SKM-1 (cell line): Measurements from ENCODE around the gene RTCB.
A peak's percentile ranks its signal among the peaks of the same experiment; 100 is the strongest.

ENCODE experiments used
- DNase-seq: peaks from one replicate; lab custom pipeline; 2025; ENCODE audit not compliant: unreplicated experiment; lab: John Stamatoyannopoulos, UW

Gene RTCB

DNA sequence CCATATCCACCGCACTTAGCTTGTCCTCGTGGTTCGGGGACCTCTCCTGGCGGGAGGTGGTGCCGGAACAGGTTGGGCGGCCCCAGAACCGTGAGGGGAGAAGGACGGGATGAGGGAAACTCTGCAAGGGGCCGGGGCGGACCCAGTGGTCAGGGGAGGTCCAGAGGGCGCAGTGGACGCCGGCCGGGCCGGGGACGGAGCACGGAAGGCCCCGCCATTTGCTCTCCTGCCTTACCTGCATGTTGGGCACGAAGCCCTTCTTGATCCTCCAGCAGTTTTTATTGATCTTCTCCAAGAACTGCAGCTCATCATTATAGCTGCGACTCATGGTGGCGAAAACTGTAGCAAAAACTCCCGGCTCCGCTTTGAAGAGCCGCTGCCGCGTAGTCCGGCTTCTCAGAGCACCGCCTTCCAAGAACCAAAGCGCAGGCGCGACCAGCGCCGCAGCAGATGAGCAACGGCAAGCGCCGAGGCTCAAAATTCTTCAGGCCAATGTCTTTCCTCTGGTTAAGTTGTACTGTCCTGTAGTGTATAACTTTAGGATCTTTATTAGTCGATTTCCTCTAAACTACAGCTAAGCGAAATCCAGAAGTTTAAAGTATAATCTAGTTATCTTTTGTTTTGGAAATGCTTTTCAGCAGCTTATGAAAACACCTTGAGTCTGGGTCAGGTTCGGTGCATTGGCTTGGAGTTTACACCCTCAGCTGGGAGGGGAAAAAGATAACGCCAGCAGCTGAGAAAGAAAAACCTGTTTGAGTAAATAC, at the start of gene RTCB:
TSS of gene RTCB (minus strand) at position 419 of the 764 bp plus-strand sequence. CDS start at position 328, 91 bp downstream.
- peak; percentile 69 for DNase-seq

DNA sequence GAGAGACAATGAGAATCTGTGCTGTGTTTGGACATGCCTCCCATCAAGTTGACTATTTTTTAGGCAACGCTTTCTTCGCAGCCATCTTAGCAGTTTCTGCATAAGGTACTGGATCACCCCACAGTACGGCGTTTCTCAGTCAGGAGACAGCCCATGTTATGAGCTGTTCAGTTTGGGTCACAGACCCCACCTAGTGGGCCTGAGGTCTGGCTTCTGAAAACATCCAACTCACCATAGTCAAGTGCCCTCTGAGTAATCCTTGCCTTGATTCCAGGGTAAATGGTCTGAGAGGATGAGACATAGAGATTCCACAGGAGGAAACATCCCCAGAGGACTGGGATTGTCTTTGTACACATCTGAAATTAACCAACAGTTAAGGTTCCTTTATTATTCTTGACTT, 45.0 kb upstream of the RTCB start:
- no peak for DNase-seq

DNA sequence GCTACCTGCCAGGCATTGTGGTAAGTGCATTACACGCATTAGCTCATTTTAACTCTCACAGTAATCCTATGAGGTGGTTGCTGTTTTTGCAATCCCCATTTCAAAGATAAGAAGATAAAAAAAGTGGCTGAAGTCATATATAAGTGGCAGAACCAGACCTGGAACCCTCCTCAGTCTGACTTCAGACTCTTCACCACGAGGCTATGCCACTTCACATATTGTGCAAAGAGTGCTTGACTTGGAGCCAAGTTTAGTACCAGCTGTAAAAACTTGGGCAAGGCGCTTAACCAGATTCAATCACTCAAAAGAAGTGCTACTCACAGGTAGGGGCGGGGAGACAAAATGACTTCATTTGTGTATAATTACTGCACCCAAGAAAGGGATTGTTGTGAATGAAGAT, 36.9 kb upstream of the RTCB start:
- no peak for DNase-seq

DNA sequence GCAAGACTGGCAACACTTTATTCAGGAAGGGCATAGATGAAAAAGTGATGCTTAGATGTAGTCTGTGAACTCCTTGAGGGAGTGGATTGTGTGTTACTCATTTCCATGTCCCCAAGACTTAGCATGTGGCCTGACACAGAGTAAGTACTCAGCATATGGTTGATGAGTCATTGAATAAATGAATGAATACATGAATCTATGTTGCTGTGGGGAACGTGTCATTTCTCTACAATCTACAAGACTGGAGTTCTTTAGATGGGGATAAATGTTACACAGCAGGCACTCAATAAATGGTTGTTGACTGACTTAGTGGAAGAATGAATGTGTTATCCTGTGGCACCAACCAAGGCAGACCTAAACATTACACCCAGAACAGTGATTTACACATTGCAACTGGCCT, 34.3 kb upstream of the RTCB start:
- no peak for DNase-seq

DNA sequence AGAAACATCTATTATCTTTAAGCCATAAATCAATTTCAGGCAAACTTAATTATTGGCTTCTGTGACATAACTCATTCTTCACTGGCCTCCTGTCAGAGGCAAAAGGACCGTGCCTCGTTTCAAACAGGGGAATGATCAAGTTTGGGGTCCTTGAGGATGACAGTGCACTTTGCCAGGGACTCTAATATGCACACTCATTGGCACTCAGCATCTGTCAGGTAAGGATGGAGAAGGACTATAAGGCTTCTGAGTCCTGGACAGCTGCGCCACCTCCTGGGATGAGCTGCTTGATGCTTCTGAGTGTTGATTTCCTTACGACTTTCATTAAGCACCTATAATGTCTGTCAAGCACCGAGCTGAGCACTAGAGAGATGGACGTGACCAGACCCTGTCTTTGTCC, 32.0 kb upstream of the RTCB start:
- DNase-seq: no peak

DNA sequence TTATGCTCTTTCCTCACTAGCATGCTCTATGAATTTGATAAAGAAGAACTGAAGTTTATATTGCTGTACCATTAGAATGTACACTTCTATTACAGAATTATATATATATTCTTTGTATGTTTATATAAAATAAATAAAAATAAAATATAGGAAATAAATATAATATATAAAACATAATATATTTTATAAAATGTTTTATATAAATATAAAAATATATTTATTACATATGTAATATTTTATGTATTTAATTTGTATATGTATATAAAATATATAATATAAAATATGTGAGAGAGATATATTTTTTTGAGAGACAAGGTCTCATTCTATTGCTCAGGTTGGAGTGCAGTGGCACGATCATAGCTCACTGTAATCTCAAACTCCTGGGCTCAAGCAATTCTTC, 18.3 kb upstream of the RTCB start:
- no peak for DNase-seq

DNA sequence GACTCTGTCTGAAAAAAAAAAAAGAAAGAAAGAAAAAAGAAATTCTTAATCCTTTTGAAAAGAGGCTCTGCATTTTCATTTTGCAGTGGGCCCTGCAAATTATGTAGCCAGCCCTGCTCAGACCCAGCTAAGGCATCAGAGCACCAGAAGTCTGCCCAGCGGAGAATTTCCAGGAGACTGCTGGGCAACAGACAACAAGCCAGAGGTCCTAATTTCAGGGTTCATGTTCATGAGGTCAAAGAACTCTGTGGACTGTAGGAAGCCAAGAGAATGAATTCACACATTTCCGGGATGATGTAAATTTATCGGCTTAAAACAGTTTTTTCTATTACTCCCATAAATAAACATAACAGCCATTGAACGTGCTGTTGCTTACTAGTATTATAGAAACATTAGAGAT, 14.8 kb upstream of the RTCB start:
- no peak for DNase-seq

DNA sequence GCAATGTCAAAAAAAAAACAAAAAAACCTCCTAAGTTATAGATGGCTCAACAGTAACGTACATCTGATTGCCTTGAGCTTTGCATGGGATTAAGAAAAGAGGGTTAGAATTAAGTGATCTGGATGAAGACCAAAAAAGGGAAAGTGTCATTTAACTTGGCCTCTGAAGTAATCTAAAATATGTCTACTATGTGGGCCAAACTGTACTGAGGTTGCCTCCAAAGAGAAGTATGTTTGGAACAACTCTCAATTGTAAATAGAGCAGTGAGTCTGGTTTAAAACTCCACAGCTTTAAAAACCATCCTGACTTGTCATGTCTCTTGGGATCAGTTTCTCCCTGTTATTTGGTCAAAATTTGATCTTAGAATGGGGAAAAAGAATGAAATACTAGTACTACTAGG, 11.6 kb upstream of the RTCB start:
- no peak for DNase-seq

DNA sequence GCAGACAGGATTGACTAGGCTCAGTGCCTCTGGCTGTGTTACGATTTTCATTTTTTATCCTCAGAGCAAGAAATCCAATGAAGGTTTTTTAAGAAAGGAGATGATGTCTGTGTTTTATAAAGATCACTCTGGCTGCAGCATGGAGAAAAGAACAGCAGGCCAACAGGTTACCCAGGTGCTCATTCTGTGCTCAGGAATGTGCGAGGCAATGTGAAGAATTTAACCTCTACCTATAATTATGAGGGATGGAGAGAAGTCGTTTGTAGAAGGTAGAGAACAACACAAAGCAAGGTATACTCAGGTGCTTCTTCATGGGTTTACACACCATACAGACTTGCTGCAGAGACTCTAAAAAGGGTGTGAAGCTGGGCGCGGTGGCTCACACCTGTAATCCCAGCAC, 10.0 kb upstream of the RTCB start:
- DNase-seq: no peak

DNA sequence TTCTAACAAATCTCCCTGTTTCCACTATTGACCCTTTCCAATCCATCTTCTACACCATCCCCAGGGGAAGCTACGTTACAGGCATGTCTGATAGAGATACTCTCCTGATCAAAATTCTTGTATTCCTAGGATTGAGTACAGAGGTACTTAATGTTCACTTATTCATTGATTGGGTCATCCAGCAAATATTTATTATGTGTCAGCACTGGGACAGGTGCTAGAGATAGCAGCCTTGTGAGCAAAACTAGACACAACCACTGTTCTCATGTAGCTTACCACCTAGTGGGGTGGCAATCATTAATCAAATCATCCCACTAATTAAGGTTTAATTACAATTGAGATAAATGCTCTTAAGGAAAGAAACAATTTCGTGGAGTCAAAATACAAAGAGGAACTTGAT, 9.4 kb upstream of the RTCB start:
- no peak for DNase-seq

DNA sequence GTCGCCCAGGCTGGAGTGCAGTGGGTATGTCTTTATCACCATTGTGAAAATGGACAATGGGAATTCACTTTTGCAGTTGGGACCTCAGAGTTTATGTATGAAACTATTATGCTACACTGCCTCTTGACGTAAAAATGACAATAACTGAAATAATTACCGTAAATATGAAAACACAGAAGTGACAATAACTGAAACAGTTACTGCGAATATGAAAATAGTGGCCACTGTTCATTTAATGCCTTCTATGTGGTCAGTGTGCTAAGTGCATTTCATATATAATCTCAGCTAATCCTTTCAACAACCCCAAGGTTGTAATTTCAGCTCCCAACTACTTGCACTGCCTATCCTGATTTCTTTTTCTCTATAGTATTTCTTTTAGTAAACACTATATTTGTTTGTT, 5.9 kb upstream of the RTCB start:
- DNase-seq: no peak

DNA sequence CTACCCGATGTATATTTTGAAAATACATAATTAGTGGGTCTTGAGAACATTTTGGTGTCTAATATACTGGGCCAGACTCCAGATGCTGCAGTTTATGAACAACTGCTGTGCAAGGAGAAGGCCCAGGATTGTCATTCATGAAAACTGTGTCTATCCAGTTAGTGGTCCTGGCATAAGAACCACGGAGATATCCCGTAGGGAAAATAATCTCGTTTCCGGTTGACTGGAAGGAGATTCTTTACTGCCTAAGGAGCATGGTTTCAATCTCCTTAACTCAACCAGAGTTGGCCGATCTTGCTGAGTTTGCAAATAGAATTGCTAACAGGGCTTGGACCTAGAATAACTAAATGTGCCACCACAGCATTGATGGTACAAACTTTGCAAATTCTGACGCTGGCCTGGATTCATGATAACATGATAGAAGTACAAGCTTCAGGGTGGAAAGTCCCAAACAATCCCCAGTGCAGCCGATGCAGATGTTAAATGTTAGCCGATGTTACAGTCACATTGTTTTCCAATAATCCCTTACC, 4.6 kb upstream of the RTCB start:
- no peak for DNase-seq

DNA sequence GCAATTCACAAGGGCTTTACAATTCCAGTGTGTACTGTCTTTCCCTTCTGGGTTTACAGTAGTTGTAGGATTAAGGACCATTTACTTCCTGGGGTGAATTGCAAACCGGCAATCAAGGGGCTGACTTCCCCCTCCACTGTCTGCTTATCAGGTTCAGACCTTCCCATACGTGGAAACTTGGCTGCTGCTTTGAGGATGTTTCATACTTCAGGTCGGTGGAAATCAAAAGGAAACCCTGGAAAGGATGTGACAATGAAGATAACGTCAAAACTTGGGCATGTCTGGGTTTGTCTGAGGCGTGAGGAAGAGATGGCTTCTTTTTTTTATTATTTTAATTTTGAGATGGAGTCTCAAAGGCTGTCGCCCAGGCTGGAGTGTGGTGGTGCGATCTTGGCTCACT, 2.1 kb upstream of the RTCB start:
- DNase-seq: no peak

DNA sequence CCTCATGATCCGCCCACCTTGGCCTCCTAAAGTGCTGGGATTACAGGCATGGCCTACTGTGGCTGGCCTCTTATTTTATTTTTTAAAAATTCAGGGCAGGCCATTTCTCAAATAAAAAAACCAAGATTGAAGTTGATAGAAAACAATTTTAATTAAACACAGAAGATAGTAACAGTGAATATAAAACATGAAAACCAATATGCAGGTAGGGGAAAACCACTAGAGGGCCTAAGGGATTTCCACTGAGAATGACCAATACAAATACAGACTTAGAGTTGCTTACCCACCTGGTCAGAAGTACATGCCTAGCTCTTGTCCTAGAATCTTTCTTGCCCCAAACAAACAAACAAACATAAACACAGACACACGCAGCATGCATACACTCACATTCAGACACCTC, 1.7 kb upstream of the RTCB start:
- no peak for DNase-seq

DNA sequence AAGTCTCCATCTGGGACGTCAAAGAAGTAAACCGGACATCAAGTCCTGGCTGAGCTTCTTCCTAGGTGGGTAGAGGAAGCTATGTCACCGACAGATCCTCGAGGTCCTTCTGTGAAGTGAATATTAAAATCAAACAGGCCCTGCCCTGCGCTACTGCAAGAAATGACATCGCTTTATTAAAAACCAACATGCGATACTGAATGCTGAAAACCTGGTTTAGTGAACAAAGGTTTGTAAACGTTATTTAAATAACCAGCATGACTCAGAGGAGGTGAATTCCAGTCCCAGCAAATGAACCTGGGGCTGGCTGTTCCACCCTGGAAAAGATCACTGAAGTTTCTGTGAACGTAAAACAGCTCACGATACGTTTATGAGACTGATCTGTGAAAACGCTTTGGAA, 645 bp downstream of the RTCB start:
- DNase-seq: no peak

DNA sequence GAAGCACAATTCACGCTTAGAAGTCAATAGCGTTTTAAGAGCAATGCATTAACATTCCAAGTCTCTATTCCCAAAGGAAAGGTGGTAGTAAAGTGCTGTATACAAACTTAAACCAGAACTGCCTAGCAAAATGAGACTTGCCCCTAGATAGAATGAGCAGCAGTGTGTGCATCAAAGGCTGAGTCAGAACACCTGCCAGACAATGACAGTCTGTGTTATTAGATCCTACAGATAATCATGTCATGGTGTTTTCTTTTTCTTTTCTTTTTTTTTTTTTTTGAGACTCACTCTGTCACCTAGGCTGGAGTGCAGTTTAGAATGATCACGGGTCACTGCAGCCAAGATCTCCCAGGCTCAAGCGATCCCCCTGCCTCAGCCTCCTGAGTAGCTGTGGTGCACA, 1.6 kb downstream of the RTCB start:
- no peak for DNase-seq

DNA sequence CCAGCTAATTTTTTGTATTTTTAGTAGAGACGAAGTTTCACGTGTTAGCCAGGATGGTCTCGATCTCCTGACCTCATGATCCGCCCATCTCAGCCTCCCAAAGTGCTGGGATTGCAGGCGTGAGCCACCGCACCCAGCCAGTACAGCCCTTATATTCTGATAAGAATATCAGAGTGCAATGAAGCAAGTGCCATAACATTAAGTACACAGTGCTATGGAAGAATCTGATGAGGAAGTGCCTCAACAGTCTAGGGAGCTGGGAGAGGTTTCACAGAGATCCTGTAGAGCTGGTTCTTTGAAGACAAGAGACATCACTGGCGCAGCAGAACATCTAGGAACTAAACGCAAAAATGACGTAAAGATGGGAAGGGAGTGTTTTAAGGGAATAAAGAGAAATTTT, 2.1 kb downstream of the RTCB start:
- no peak for DNase-seq

DNA sequence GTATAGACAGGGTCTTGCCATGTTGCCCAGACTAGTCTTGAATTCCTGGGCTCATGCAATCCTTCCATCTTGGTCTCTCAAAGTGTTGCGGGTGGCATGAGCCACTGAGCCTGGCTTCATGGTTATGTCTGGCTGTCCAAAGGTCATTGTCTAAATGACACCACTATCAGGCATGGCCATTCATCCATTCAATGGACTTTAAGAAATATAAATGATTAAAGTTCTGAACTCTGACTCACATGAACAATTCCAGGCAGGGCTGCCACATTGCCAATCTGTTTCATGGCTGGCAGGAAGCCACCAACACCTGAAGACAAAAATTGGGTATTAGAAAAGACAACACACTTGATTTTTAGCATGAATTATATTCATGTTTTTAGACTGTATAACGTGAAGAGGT, 4.1 kb downstream of the RTCB start:
- no peak for DNase-seq

DNA sequence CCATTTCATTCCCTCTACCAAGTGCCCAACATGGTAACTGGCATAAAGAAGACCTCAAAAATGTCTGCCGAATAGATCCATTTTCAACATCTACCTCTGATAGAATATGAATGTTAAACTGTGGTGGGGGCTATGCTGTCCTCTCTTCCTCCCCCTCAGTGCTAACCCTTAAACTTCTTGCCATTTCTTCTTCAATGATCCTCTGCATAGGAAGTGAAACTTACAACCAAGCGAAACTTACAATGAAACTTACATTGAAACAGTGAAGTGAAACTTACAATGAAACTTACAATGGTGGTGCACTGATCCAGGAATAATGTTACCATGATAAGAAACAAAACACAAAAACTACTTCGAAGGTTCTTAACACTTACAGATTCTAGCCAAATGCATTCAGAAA, 4.7 kb downstream of the RTCB start:
- DNase-seq: no peak

DNA sequence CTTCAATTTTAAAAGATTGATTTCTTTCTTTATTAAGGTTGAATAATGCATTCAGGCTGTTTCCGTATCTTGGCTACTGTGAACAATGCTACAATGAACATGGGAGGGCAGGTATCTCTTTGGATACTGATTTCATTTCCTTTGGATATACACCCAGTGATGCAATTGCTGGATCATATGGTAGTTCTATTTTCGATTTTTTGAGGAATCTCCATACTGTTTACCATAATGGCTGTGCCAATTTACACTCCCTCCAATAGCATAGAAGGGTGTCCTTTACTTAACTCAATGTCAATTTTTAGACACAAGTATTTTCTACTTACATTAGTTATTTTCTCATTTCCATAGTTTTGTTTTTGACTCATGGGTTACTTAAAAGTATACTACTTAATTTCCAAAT, 8.0 kb downstream of the RTCB start:
- DNase-seq: no peak

DNA sequence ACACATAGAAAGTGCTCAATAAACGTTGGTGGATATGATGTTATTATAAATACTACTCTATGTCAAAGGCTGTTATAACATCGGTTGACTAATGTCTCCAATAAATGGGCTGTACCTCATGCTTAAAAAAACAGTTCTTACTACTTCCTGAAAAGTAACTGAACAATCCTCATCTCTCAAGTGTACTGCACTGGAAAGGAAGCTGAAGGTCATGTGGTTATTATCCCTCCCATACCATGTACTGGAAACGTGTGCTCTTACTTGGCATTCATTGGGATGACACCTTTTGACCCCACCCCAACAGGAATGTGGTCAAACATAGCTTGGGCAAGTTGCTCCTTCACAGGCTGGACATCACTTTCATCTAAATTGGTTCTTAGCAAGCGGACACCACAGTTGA, 10.6 kb downstream of the RTCB start:
- no peak for DNase-seq

DNA sequence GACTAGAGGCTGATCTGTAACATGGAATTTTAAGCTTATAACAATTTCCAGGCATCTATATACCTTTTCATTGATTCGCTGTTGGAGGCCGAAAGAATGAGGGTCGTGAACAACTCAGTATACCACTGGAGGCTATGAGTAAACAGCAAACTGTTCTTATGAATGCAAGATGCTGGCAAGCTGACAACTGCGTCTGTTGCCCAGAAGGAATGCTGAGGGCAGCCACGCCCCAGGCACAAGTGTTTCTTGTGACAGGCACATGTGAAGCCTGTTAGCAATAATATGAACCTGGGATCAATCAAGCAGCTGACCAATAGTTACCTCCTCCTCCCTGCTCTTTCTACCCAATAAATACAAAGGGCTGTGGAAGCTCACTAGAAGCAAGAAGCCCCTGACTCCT, 15.3 kb downstream of the RTCB start:
- DNase-seq: no peak

DNA sequence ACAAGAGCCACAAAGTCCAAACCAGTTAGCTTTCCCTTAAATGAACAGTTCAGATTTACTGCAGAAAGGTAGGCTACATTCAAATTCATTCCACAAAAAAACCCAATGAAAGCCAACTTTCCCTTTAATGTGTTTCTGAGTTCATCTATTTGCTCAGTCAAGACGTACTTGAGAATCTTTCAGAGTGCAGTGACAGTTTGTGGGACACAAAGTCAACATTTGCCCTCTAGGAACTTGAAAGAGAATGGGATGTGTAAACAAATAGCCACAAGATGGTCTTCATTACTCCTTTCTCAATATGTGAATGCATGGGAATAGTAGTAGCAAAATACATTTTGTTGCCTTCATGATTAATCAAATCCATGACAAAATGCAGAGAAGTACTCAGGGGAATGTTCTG, 15.8 kb downstream of the RTCB start:
- DNase-seq: no peak
